Activated CD4-positive, alpha-beta T cell treated with anti-CD3 and anti-CD28 coated beads for 36 hours (primary cell): ENCODE data around the gene CCDC97. TPM values are rescaled to one million over a fixed set of nuclear protein-coding genes. Genes with fewer than 3 reads are reported as not detected.

Experiments
- ATAC-seq: fragments of 200-7000 bp; cut with Tn5 transposase; one replicate; pipeline ENCODE4 v1.10.0; 2021; ENCODE audit warnings: mild to moderate bottlenecking, moderate library complexity
- CTCF ChIA-PET: fragments of 350-600 bp; sonication (Branson Sonifier 250); formaldehyde crosslinking; loops from one replicate; lab custom pipeline; 2021; ENCODE audit warnings: antibody characterized with exemption; lab: Charles Lee
- POLR2A ChIA-PET: fragments of 350-600 bp; sonication (Branson Sonifier 250); formaldehyde crosslinking; loops from one replicate; lab custom pipeline; 2021; ENCODE audit warnings: antibody characterized with exemption, inconsistent platforms; lab: Charles Lee
- DNase-seq: peaks from one replicate; pipeline ENCODE4 v3.0.0-alpha.2; 2020
- H3K27ac Mint-ChIP-seq: one replicate; pipeline ENCODE4 v1.8.0; 2021; ENCODE audit warnings: mixed read lengths
- H3K27me3 Mint-ChIP-seq: one replicate; pipeline ENCODE4 v1.8.0; 2021; ENCODE audit warnings: mixed read lengths
- H3K36me3 Mint-ChIP-seq: one replicate; pipeline ENCODE4 v1.8.0; 2021; ENCODE audit warnings: low read depth, mixed read lengths
- H3K4me1 Mint-ChIP-seq: one replicate; pipeline ENCODE4 v1.8.0; 2021; ENCODE audit warnings: mixed read lengths
- H3K4me3 Mint-ChIP-seq: one replicate; pipeline ENCODE4 v1.8.0; 2021; ENCODE audit warnings: mild to moderate bottlenecking, moderate library complexity, mixed read lengths
- H3K9me3 Mint-ChIP-seq: one replicate; pipeline ENCODE4 v1.8.0; 2021; ENCODE audit warnings: low read depth, mixed read lengths
- intact Hi-C, 2 experiments: fragments of 100-400 bp; cut with DNase I in 1 of 2; cut with micrococcal nuclease in 1 of 2; formaldehyde crosslinking; loops; one replicate each; pipeline versions ENCODE4 v1.14.2 to v1.15.1; 2022 to 2024; cut with DNase I, micrococcal nuclease
- total RNA-seq, 2 experiments: library from RNA; stranded (reverse); gene quantifications; one replicate each; pipeline ENCODE4 v1.2.3, GENCODE V29; 2021

CCDC97 gene
- total RNA-seq, 2 experiments from 2014 or later = 21.2 to 21.4 TPM

- no peaks in the 10 kb centered on the region for H3K27me3 Mint-ChIP-seq
- intact Hi-C loops = loop anchor here in 1 of 2 experiments (1.0 to 2.0 kb wide), 5 partner anchors 17 to 102 kb away; partner anchors contain the start of genes BCKDHA, CCDC97, EXOSC5 and HNRNPUL1
- ATAC-seq (no peak), DNase-seq (peak; percentile 40)
- H3K4me3 Mint-ChIP-seq = peak overlapping the region; percentile 64
- ChIA-PET POLR2A (interaction anchor here (0.8 to 1.8 kb wide), 3 partner anchors 21 to 64 kb away, joined by 3 to 17 read pairs (median 6); partner anchors contain the start of gene HNRNPUL1), CTCF (interaction anchor here (0.8 to 2.0 kb wide), 4 partner anchors 19 to 123 kb away, joined by 3 to 9 read pairs (median 4); no protein-coding TSS in a partner anchor)
- H3K36me3 Mint-ChIP-seq = peaks cover 41% of the 10 kb centered on the region
- peaks cover 53% of the 10 kb centered on the region for H3K4me1 Mint-ChIP-seq
- peak overlapping the region; percentile 92 for H3K27ac Mint-ChIP-seq
- no peaks in the 10 kb centered on the region for H3K9me3 Mint-ChIP-seq
Observed at GRCh38 chr19:41327076-41327575, 17.2 kb downstream of the CCDC97 start.

GRCh38 chr19:41327576-41328156, 17.7 kb downstream of the CCDC97 start:
- H3K4me1 Mint-ChIP-seq = peaks cover 55% of the 10 kb centered on the region

GRCh38 chr19:41328157-41328841, 18.3 kb downstream of the CCDC97 start:
- H3K27ac Mint-ChIP-seq = peak overlapping the region; percentile 96
- no peaks in the 10 kb centered on the region for H3K9me3 Mint-ChIP-seq
- peak; percentile 68 for ATAC-seq
- H3K36me3 Mint-ChIP-seq = peaks cover 49% of the 10 kb centered on the region
- peak overlapping the region; percentile 63 for H3K4me3 Mint-ChIP-seq
- POLR2A ChIA-PET = interaction anchor here (0.7 to 1.8 kb wide), 7 partner anchors 14 to 578 kb away, joined by 3 to 17 read pairs (median 3); partner anchors contain the start of genes ACTMAP and HNRNPUL1
- peak; percentile 81 for DNase-seq
- CTCF ChIA-PET = interaction anchor here (0.6 to 2.0 kb wide), 5 partner anchors 15 to 179 kb away, joined by 3 to 9 read pairs (median 3); no protein-coding TSS in a partner anchor
- intact Hi-C loops = loop anchor here in 1 of 2 experiments (1.0 kb wide), 1 partner anchor 23 kb away; no protein-coding TSS in a partner anchor
- peaks cover 52% of the 10 kb centered on the region for H3K4me1 Mint-ChIP-seq
- H3K27me3 Mint-ChIP-seq = no peaks in the 10 kb centered on the region

More at GRCh38 chr19:41327576-41328156, 17.7 kb downstream of the CCDC97 start:
- H3K4me3 Mint-ChIP-seq = peak overlapping the region; percentile 63
- ATAC-seq (peak; percentile 75), DNase-seq (peak; percentile 93)
- ChIA-PET CTCF (interaction anchor here (0.8 to 2.0 kb wide), 6 partner anchors 14 to 123 kb away, joined by 3 to 9 read pairs (median 3); no protein-coding TSS in a partner anchor), POLR2A (interaction anchor here (0.7 to 1.8 kb wide), 5 partner anchors 14 to 64 kb away, joined by 3 to 17 read pairs (median 3); partner anchors contain the start of gene HNRNPUL1)
- peaks cover 46% of the 10 kb centered on the region for H3K36me3 Mint-ChIP-seq
- intact Hi-C loops = loop anchor here (1.0 to 2.0 kb wide), 5 partner anchors 17 to 103 kb away; partner anchors contain the start of genes BCKDHA (in 1 of the 2), CCDC97 (in 1 of the 2), EXOSC5 (in 1 of the 2) and HNRNPUL1 (in 1 of the 2)
- H3K27ac Mint-ChIP-seq = peak overlapping the region; percentile 96
- H3K9me3 Mint-ChIP-seq = no peaks in the 10 kb centered on the region
- no peaks in the 10 kb centered on the region for H3K27me3 Mint-ChIP-seq

GRCh38 chr19:41328842-41329225, 18.9 kb downstream of the CCDC97 start:
- Mint-ChIP-seq H3K4me3 (peak overlapping the region; percentile 63), H3K27ac (peak overlapping the region; percentile 96), H3K4me1 (peaks cover 50% of the 10 kb centered on the region), H3K27me3 (no peaks in the 10 kb centered on the region), H3K9me3 (no peaks in the 10 kb centered on the region), H3K36me3 (peaks cover 54% of the 10 kb centered on the region)
- ATAC-seq (no peak), DNase-seq (no peak)
- CTCF ChIA-PET = interaction anchor here (0.6 to 2.0 kb wide), 3 partner anchors 21 to 179 kb away, joined by 3 to 9 read pairs (median 4); no protein-coding TSS in a partner anchor
- POLR2A ChIA-PET = interaction anchor here (0.7 to 1.8 kb wide), 3 partner anchors 21 to 578 kb away, joined by 3 to 17 read pairs (median 3); partner anchors contain the start of gene ACTMAP
- intact Hi-C loops = loop anchor here in 1 of 2 experiments (1.0 kb wide), 1 partner anchor 22 kb away; no protein-coding TSS in a partner anchor

- Mint-ChIP-seq H3K4me1 (peaks cover 46% of the 10 kb centered on the region), H3K27me3 (no peaks in the 10 kb centered on the region), H3K4me3 (no peak overlapping the region), H3K36me3 (peaks cover 58% of the 10 kb centered on the region), H3K9me3 (no peaks in the 10 kb centered on the region), H3K27ac (peak overlapping the region; percentile 10)
- ATAC-seq (no peak), DNase-seq (no peak)
- intact Hi-C loops = no loop called here
- POLR2A ChIA-PET = no interaction called here
- CTCF ChIA-PET = interaction anchor here (0.7 kb wide), 1 partner anchor 22 kb away, joined by 3 read pairs; no protein-coding TSS in a partner anchor
Observed at GRCh38 chr19:41330481-41330880, 20.5 kb downstream of the CCDC97 start.

GRCh38 chr19:41330946-41331678, 21.1 kb downstream of the CCDC97 start:
- POLR2A ChIA-PET = no interaction called here
- H3K36me3 Mint-ChIP-seq = peaks cover 60% of the 10 kb centered on the region
- H3K9me3 Mint-ChIP-seq = no peaks in the 10 kb centered on the region
- H3K4me1 Mint-ChIP-seq = peaks cover 45% of the 10 kb centered on the region
- DNase-seq = no peak
- ATAC-seq = no peak
- H3K4me3 Mint-ChIP-seq = no peak overlapping the region
- H3K27ac Mint-ChIP-seq = no peak overlapping the region
- intact Hi-C loops = no loop called here
- H3K27me3 Mint-ChIP-seq = no peaks in the 10 kb centered on the region
- CTCF ChIA-PET = no interaction called here

- DNase-seq = no peak
- CTCF ChIA-PET = no interaction called here
- Mint-ChIP-seq H3K4me1 (peaks cover 36% of the 10 kb centered on the region), H3K36me3 (peaks cover 58% of the 10 kb centered on the region), H3K9me3 (no peaks in the 10 kb centered on the region), H3K27ac (no peak overlapping the region), H3K27me3 (no peaks in the 10 kb centered on the region), H3K4me3 (no peak overlapping the region)
- intact Hi-C loops = no loop called here
- POLR2A ChIA-PET = no interaction called here
- no peak for ATAC-seq
Observed at GRCh38 chr19:41332000-41332399, 22.0 kb downstream of the CCDC97 start.

GRCh38 chr19:41332468-41332867, 22.5 kb downstream of the CCDC97 start:
- peaks cover 59% of the 10 kb centered on the region for H3K36me3 Mint-ChIP-seq
- ATAC-seq (no peak), DNase-seq (no peak)
- H3K4me1 Mint-ChIP-seq = peaks cover 35% of the 10 kb centered on the region
- ChIA-PET CTCF (no interaction called here), POLR2A (interaction anchor here (0.8 kb wide), 1 partner anchor 9 kb away, joined by 6 read pairs; no protein-coding TSS in a partner anchor)
- no peak overlapping the region for H3K4me3 Mint-ChIP-seq
- H3K9me3 Mint-ChIP-seq = no peaks in the 10 kb centered on the region
- intact Hi-C loops = no loop called here
- H3K27me3 Mint-ChIP-seq = no peaks in the 10 kb centered on the region
- no peak overlapping the region for H3K27ac Mint-ChIP-seq

GRCh38 chr19:41334793-41335192, 24.8 kb downstream of the CCDC97 start:
- no peaks in the 10 kb centered on the region for H3K27me3 Mint-ChIP-seq
- CTCF ChIA-PET = interaction anchor here (0.6 kb wide), 1 partner anchor 268 kb away, joined by 3 read pairs; no protein-coding TSS in a partner anchor
- peaks cover 22% of the 10 kb centered on the region for H3K4me1 Mint-ChIP-seq
- intact Hi-C loops = no loop called here
- POLR2A ChIA-PET = interaction anchor here (0.6 kb wide), 1 partner anchor 17 kb away, joined by 6 read pairs; no protein-coding TSS in a partner anchor
- peaks cover 54% of the 10 kb centered on the region for H3K36me3 Mint-ChIP-seq
- H3K9me3 Mint-ChIP-seq = no peaks in the 10 kb centered on the region
- DNase-seq (no peak), ATAC-seq (peak; percentile 36)
- H3K4me3 Mint-ChIP-seq = no peak overlapping the region
- peak overlapping the region; percentile 70 for H3K27ac Mint-ChIP-seq

- Mint-ChIP-seq H3K36me3 (peaks cover 57% of the 10 kb centered on the region), H3K4me1 (peaks cover 20% of the 10 kb centered on the region), H3K9me3 (no peaks in the 10 kb centered on the region), H3K27ac (no peak overlapping the region), H3K4me3 (no peak overlapping the region), H3K27me3 (no peaks in the 10 kb centered on the region)
- DNase-seq = no peak
- CTCF ChIA-PET = interaction anchor here (0.8 kb wide), 1 partner anchor 13 kb away, joined by 5 read pairs; no protein-coding TSS in a partner anchor
- intact Hi-C loops = no loop called here
- ATAC-seq = no peak
- POLR2A ChIA-PET = no interaction called here
Observed at GRCh38 chr19:41335467-41335866, 25.5 kb downstream of the CCDC97 start.
